CD8-positive, alpha-beta memory T cell (primary cell): Measurements from ENCODE around the gene P4HTM. TPM values are rescaled to one million over a fixed set of nuclear protein-coding genes. Genes with fewer than 3 reads are reported as not detected.
"Not testable (repeated sequence)": the region's sequence is repeated elsewhere in the genome, so short reads cannot be mapped to it uniquely, and the experiment has no call there.

Experiments
- CTCF ChIA-PET: fragments of 350-600 bp; sonication (Branson Sonifier 250); formaldehyde crosslinking; loops from one replicate; lab custom pipeline; 2021; ENCODE audit warnings: antibody characterized with exemption; lab: Charles Lee
- POLR2A ChIA-PET: fragments of 350-600 bp; sonication (Branson Sonifier 250); formaldehyde crosslinking; loops from one replicate; lab custom pipeline; 2021; ENCODE audit warnings: antibody characterized with exemption; lab: Charles Lee
- DNase-seq, 5 donors: peaks; one replicate each; pipeline versions ENCODE4 v3.0.0 to v3.0.0-alpha.2; 2020 to 2022; ENCODE audit warnings: mixed read lengths in 1 of 5
- H3K27ac ChIP-seq: one replicate; pipeline ENCODE4 v1.7.0; 2013; ENCODE audit warnings: low read depth, mild to moderate bottlenecking, low read length, moderate library complexity
- H3K27me3 ChIP-seq: 2 replicates; pipeline ENCODE4 v1.7.0; 2013; ENCODE audit warnings: low read length, mild to moderate bottlenecking; ENCODE audit not compliant: insufficient read depth, poor library complexity, severe bottlenecking
- H3K36me3 ChIP-seq: 2 replicates; pipeline ENCODE4 v1.7.0; 2013; ENCODE audit warnings: mild to moderate bottlenecking, low read length, moderate library complexity; ENCODE audit not compliant: insufficient read depth
- H3K4me1 ChIP-seq: 2 replicates; pipeline ENCODE4 v1.7.0; 2013; ENCODE audit warnings: mild to moderate bottlenecking, low read length, moderate library complexity; ENCODE audit not compliant: insufficient read depth
- H3K4me3 ChIP-seq: 2 replicates; pipeline ENCODE4 v1.7.0; 2013; ENCODE audit warnings: mild to moderate bottlenecking, low read length
- H3K9me3 ChIP-seq: 2 replicates; pipeline ENCODE4 v1.7.0; 2013; ENCODE audit warnings: mild to moderate bottlenecking, low read length
- H3K27ac Mint-ChIP-seq, 8 donors: one replicate each; pipeline ENCODE4 v1.8.0; 2020 to 2021; ENCODE audit warnings: mixed read lengths in 8 of 8, mild to moderate bottlenecking in 6 of 8, inconsistent platforms in 3 of 8, moderate library complexity in 3 of 8
- H3K27me3 Mint-ChIP-seq, 2 donors: one replicate each; pipeline ENCODE4 v1.8.0; 2020 to 2021; ENCODE audit warnings: mixed read lengths in 2 of 2, mild to moderate bottlenecking in 1 of 2, moderate library complexity in 1 of 2
- H3K36me3 Mint-ChIP-seq, 3 donors: one replicate each; pipeline ENCODE4 v1.8.0; 2020 to 2021; ENCODE audit warnings: mixed read lengths in 3 of 3, inconsistent platforms in 1 of 3, mild to moderate bottlenecking in 1 of 3
- H3K4me1 Mint-ChIP-seq, 3 donors: one replicate each; pipeline ENCODE4 v1.8.0; 2020 to 2021; ENCODE audit warnings: mixed read lengths in 3 of 3, inconsistent platforms in 1 of 3, mild to moderate bottlenecking in 1 of 3
- H3K4me3 Mint-ChIP-seq, 7 donors: one replicate each; pipeline ENCODE4 v1.8.0; 2020 to 2021; ENCODE audit warnings: mixed read lengths in 7 of 7, mild to moderate bottlenecking in 6 of 7, moderate library complexity in 4 of 7, inconsistent platforms in 2 of 7
- H3K9me3 Mint-ChIP-seq, 5 donors: one replicate each; pipeline ENCODE4 v1.8.0; 2020 to 2022; ENCODE audit warnings: mixed read lengths in 5 of 5, mild to moderate bottlenecking in 3 of 5, moderate library complexity in 2 of 5, inconsistent platforms in 1 of 5
- polyA plus RNA-seq: library from polyadenylated mRNA; unstranded; fragments of 300-500 nt; fragmentation: Illumina TruSeq; gene quantifications from one replicate; pipeline ENCODE4 v1.2.3, GENCODE V29; 2021
- total RNA-seq, 2 experiments: library from RNA; stranded (reverse); gene quantifications; one replicate each; pipeline ENCODE4 v1.2.3, GENCODE V29; 2021

The P4HTM gene
- total and polyA plus RNA-seq, 3 experiments from 2014 or later = 28.6 to 35.0 (median 33.0) TPM

DNA sequence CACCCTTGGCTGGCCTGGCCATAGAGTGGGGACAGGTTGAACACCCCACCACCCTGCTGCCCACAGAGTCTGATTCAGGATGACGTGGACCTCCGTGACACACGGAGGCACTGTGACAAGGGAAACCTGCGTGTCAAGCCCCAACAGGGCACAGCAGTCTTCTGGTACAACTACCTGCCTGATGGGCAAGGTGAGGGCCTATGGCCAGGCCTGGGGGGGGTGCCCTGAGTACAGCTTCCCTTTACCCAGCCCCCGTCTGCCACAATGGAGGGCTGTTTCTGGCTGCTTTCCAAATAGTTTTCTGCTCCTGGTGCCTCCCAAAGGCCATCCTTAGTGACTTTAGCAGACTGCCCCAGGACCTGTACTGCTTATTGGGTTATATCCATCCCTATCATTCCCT, 16.0 kb downstream of the P4HTM start:
- no peaks in the 10 kb centered on the region for H3K27me3 ChIP-seq
- ChIA-PET POLR2A (interaction anchor here (0.5 to 4.7 kb wide), 6 partner anchors 12 to 337 kb away, joined by 3 to 79 read pairs (median 26); partner anchors contain the start of genes DALRD3, NDUFAF3 and P4HTM), CTCF (interaction anchor here (1.4 to 10.1 kb wide), 3 partner anchors 11 to 18 kb away, joined by 9 to 121 read pairs (median 109); partner anchors contain the start of genes NDUFAF3 and P4HTM)
- peak overlapping the region; percentile 88 for H3K27ac ChIP-seq
- H3K27ac Mint-ChIP-seq = peak overlapping the region in 6 of 8 donors; percentile 89 to 100 (median 99)
- no peaks in the 10 kb centered on the region for H3K9me3 ChIP-seq
- peak overlapping the region; percentile 98 for H3K4me3 ChIP-seq
- DNase-seq = no peak
- peaks cover 14% of the 10 kb centered on the region for H3K4me1 ChIP-seq
- H3K27me3 Mint-ChIP-seq = peaks cover 0 to 3% of the 10 kb centered on the region in 2 donors
- peaks cover 0 to 18% (median 1%) of the 10 kb centered on the region in 3 donors for H3K36me3 Mint-ChIP-seq
- peak overlapping the region in 6 of 7 donors; percentile 89 to 100 (median 98) for H3K4me3 Mint-ChIP-seq
- no peaks in the 10 kb centered on the region for H3K9me3 Mint-ChIP-seq
- H3K36me3 ChIP-seq = no peaks in the 10 kb centered on the region
- peaks cover 22 to 32% (median 31%) of the 10 kb centered on the region in 3 donors for H3K4me1 Mint-ChIP-seq

DNA sequence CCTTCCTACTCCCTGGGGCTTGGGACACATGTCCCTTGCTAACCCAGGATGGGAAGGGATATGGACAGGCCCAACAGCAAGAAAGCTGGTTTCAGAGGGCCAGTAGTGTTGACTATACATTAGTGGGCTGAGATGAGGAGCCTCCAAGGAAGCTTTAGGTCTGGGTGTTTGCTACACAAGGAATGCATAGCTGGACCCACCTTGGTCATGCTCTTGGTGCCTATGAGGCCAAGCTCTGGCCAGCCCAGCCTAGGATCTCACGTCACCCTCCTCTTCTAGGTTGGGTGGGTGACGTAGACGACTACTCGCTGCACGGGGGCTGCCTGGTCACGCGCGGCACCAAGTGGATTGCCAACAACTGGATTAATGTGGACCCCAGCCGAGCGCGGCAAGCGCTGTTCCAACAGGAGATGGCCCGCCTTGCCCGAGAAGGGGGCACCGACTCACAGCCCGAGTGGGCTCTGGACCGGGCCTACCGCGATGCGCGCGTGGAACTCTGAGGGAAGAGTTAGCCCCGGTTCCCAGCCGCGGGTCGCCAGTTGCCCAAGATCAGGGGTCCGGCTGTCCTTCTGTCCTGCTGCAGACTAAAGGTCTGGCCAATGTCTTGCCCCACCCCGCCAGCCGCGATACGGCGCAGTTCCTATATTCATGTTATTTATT, 16.5 kb downstream of the P4HTM start:
- H3K27me3 Mint-ChIP-seq = peaks cover 0 to 3% of the 10 kb centered on the region in 2 donors
- Histone ChIP-seq H3K9me3 (no peaks in the 10 kb centered on the region), H3K4me1 (peaks cover 14% of the 10 kb centered on the region), H3K27ac (peak overlapping the region; percentile 88), H3K27me3 (no peaks in the 10 kb centered on the region), H3K4me3 (peak overlapping the region; percentile 98), H3K36me3 (no peaks in the 10 kb centered on the region)
- POLR2A ChIA-PET = interaction anchor here (0.5 to 4.7 kb wide), 14 partner anchors 9 to 337 kb away, joined by 3 to 79 read pairs (median 9); partner anchors contain the start of genes ARIH2, CCDC71, DALRD3 and IMPDH2
- DNase-seq = peak in 2 of 5 donors; percentile 12 to 16
- H3K27ac Mint-ChIP-seq = peak overlapping the region; percentile 89 to 100 (median 99)
- peaks cover 22 to 32% (median 31%) of the 10 kb centered on the region in 3 donors for H3K4me1 Mint-ChIP-seq
- peak overlapping the region; percentile 89 to 100 (median 98) for H3K4me3 Mint-ChIP-seq
- H3K9me3 Mint-ChIP-seq = no peaks in the 10 kb centered on the region
- CTCF ChIA-PET = interaction anchor here (0.8 to 10.1 kb wide), 14 partner anchors 8 to 151 kb away, joined by 3 to 121 read pairs (median 6); partner anchors contain the start of genes DALRD3, IMPDH2, NDUFAF3 and P4HTM
- H3K36me3 Mint-ChIP-seq = peaks cover 0 to 22% (median 1%) of the 10 kb centered on the region in 3 donors

GRCh38 chr3:49007068-49007770, 17.2 kb downstream of the P4HTM start, which contains the start of gene WDR6:
Gene WDR6 (plus strand): TSS chr3:49007391. CDS start chr3:49007432, 41 bp downstream.
- Histone ChIP-seq H3K27ac (peak within 1 kb of the TSS; percentile 88), H3K36me3 (no peaks in the 10 kb centered on the region), H3K4me1 (peaks cover 14% of the 10 kb centered on the region), H3K9me3 (no peaks in the 10 kb centered on the region), H3K4me3 (peak within 1 kb of the TSS; percentile 98), H3K27me3 (no peaks in the 10 kb centered on the region)
- DNase-seq = peak; percentile 96 to 98 (median 97)
- H3K4me3 Mint-ChIP-seq = peak within 1 kb of the TSS; percentile 89 to 100 (median 98)
- CTCF ChIA-PET = interaction anchor here (0.7 to 10.1 kb wide), 15 partner anchors 9 to 163 kb away, joined by 3 to 121 read pairs (median 5); partner anchors contain the start of genes DALRD3, IMPDH2, NDUFAF3 and P4HTM
- H3K27me3 Mint-ChIP-seq = peaks cover 0 to 3% of the 10 kb centered on the region in 2 donors
- H3K27ac Mint-ChIP-seq = peak within 1 kb of the TSS; percentile 89 to 100 (median 99)
- peaks cover 0 to 28% (median under 1%) of the 10 kb centered on the region in 3 donors for H3K36me3 Mint-ChIP-seq
- peaks cover 22 to 38% (median 37%) of the 10 kb centered on the region in 3 donors for H3K4me1 Mint-ChIP-seq
- H3K9me3 Mint-ChIP-seq = no peaks in the 10 kb centered on the region
- POLR2A ChIA-PET = interaction anchor here (0.7 to 4.7 kb wide), 13 partner anchors 10 to 333 kb away, joined by 4 to 79 read pairs (median 11); partner anchors contain the start of genes ARIH2, CCDC71, DALRD3 and IMPDH2

DNA sequence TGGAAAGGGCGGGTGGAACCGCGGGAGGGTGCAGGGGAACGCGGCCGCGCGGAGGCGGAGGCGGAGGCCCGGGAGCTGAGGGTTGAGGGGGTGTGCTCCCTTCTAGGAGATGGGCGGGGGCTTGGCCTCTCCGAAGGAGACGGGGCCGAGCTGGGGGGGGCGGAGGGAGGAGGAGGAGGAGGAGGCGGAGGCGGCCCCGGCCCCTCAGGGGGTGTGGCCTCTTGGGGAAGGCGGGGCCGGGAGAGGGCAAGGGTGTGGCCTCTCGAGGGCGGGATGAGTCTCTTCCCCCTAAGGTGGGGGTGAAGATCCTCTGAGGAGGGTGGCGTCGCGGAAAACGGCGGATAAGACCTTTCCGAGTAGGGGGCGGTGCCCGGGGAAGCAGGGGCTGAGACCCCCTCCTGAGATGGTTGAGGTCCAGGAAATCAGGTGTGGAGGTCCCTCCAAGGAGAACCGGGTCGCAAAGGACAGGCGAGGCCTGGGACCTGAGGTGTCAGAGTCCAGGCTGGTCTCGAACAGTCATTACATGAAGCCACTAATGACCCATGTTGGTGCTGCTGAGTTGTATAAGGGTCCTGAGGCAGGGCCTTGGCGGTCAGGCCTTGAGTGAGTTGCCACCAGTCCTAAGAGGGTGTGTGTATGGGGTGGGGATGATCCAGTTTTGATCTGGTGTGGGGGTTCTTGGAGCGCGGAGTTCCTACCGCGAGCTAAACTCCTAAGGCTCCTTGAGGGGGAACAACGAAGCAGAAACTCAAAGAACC, 17.9 kb downstream of the P4HTM start:
- H3K27me3 ChIP-seq = no peaks in the 10 kb centered on the region
- ChIA-PET POLR2A (interaction anchor here (0.6 to 4.7 kb wide), 14 partner anchors 10 to 332 kb away, joined by 3 to 79 read pairs (median 10); partner anchors contain the start of genes CCDC71, DALRD3, IMPDH2 and NDUFAF3), CTCF (interaction anchor here (0.7 to 10.1 kb wide), 11 partner anchors 9 to 162 kb away, joined by 3 to 121 read pairs (median 4); partner anchors contain the start of genes DALRD3, IMPDH2, NDUFAF3 and P4HTM)
- Mint-ChIP-seq H3K36me3 (peaks cover 0 to 35% (median 0%) of the 10 kb centered on the region in 3 donors), H3K27me3 (peaks cover 0 to 3% of the 10 kb centered on the region in 2 donors), H3K9me3 (no peaks in the 10 kb centered on the region), H3K4me1 (peaks cover 22 to 42% (median 41%) of the 10 kb centered on the region in 3 donors), H3K4me3 (peak overlapping the region; percentile 89 to 100 (median 98)), H3K27ac (peak overlapping the region; percentile 89 to 100 (median 99))
- no peaks in the 10 kb centered on the region for H3K9me3 ChIP-seq
- peak overlapping the region; percentile 98 for H3K4me3 ChIP-seq
- H3K36me3 ChIP-seq = no peaks in the 10 kb centered on the region
- peak; percentile 80 to 90 (median 82) for DNase-seq
- H3K27ac ChIP-seq = peak overlapping the region; percentile 88
- peaks cover 14% of the 10 kb centered on the region for H3K4me1 ChIP-seq

DNA sequence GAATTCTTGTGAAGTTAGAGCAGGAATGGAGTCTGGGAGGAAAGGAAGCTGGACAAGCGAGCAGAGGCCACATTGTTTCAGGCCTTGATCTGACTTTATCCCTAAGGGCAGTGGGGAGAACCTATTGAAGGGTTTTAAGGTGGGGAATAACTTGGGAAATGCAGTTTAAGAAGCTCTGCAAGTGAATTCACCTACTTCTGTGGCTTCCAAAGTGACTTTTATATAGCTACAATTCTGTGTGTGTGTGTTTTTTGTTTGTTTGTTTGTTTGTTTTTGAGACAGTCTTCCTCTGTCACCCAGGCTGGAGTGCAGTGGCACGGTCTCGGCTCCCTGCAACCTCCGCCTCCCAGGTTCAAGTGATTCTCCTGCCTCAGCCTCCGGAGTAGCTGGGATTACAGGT, 18.6 kb downstream of the P4HTM start:
- not testable (repeated sequence) for DNase-seq, H3K9me3 ChIP-seq, H3K27me3 ChIP-seq, H3K9me3 Mint-ChIP-seq, H3K36me3 ChIP-seq, H3K27me3 Mint-ChIP-seq
- H3K4me1 ChIP-seq = peaks cover 14% of the 10 kb centered on the region
- peak overlapping the region; percentile 89 to 100 (median 98) for H3K4me3 Mint-ChIP-seq
- ChIA-PET CTCF (interaction anchor here (1.1 to 10.1 kb wide), 4 partner anchors 8 to 20 kb away, joined by 3 to 121 read pairs (median 56); partner anchors contain the start of genes DALRD3, NDUFAF3 and P4HTM), POLR2A (interaction anchor here (0.6 to 3.5 kb wide), 8 partner anchors 9 to 112 kb away, joined by 3 to 48 read pairs (median 5); partner anchors contain the start of genes DALRD3, IMPDH2, NDUFAF3 and P4HTM)
- H3K4me1 Mint-ChIP-seq = peaks cover 22 to 42% (median 41%) of the 10 kb centered on the region in 3 donors
- H3K4me3 ChIP-seq = peak overlapping the region; percentile 98
- peak overlapping the region; percentile 45 for H3K27ac ChIP-seq
- peaks cover 0 to 42% (median 0%) of the 10 kb centered on the region in 3 donors for H3K36me3 Mint-ChIP-seq
- peak overlapping the region; percentile 70 to 100 (median 97) for H3K27ac Mint-ChIP-seq

- peak overlapping the region in 2 of 8 donors; percentile 14 to 68 for H3K27ac Mint-ChIP-seq
- CTCF ChIA-PET = interaction anchor here (1.1 to 10.1 kb wide), 4 partner anchors 9 to 331 kb away, joined by 3 to 121 read pairs (median 56); partner anchors contain the start of genes DALRD3, NDUFAF3, P4HTM and USP4
- H3K4me3 Mint-ChIP-seq = peak overlapping the region in 5 of 7 donors; percentile 51 to 89 (median 62)
- H3K27me3 Mint-ChIP-seq = peaks cover 0 to 3% of the 10 kb centered on the region in 2 donors
- peaks cover 24 to 46% (median 41%) of the 10 kb centered on the region in 3 donors for H3K4me1 Mint-ChIP-seq
- Histone ChIP-seq H3K27me3 (no peaks in the 10 kb centered on the region), H3K4me1 (peaks cover 14% of the 10 kb centered on the region), H3K36me3 (peaks cover 2% of the 10 kb centered on the region), H3K4me3 (no peak overlapping the region), H3K9me3 (no peaks in the 10 kb centered on the region), H3K27ac (no peak overlapping the region)
- POLR2A ChIA-PET = interaction anchor here (0.7 to 3.5 kb wide), 4 partner anchors 8 to 85 kb away, joined by 3 to 48 read pairs (median 4); partner anchors contain the start of genes DALRD3 and P4HTM
- DNase-seq = no peak
- peaks cover 0 to 49% (median 0%) of the 10 kb centered on the region in 3 donors for H3K36me3 Mint-ChIP-seq
- no peaks in the 10 kb centered on the region for H3K9me3 Mint-ChIP-seq
Measured at GRCh38 chr3:49009396-49009795, 19.4 kb downstream of the P4HTM start.
